ENCODE measurements around the gene MASP1.

Gene MASP1

DNA sequence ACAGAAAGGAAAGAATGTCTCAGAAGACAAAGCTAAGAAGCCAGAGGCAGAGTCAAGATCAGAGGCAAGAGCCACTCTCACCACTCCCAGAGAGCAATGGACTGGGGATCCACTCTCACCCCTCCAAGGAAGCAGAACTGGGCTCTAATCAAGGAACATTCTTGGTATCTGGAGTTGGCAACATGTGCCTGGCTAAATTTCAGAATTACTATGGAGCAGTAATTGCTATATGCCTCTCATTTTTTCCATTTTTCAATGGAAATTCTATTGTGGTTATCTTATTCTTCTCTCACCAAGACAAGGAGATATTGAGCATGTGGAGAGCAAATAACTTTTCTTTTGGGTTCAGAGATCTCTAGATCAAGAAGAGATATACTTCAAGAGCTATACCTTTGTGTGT lies 22.1 kb downstream of the MASP1 start:
- Histone ChIP-seq H3K4me2 (no peak overlapping the region), H3K27ac (no peak overlapping the region), H4K20me1 (ENCODE audit: insufficient read depth) (no peaks in the 10 kb centered on the region), H3K36me3 (ENCODE audit: insufficient read depth) (no peaks in the 10 kb centered on the region), H2AFZ (ENCODE audit: low read depth) (no peak overlapping the region), H3K4me3 (IDR thresholded peaks at IDR 0.05; ENCODE audit: insufficient read depth, low read depth, low read length) (no peak overlapping the region), H3K27me3 (ENCODE audit: insufficient read depth, low read depth) (no peaks in the 10 kb centered on the region), H3K4me1 (ENCODE audit: low read depth, poor library complexity, severe bottlenecking) (no peaks in the 10 kb centered on the region), H3K79me2 (ENCODE audit: insufficient read depth, low read depth) (no peaks in the 10 kb centered on the region), H3K9ac (no peak overlapping the region)
- TF ChIP-seq, protein P1, sequence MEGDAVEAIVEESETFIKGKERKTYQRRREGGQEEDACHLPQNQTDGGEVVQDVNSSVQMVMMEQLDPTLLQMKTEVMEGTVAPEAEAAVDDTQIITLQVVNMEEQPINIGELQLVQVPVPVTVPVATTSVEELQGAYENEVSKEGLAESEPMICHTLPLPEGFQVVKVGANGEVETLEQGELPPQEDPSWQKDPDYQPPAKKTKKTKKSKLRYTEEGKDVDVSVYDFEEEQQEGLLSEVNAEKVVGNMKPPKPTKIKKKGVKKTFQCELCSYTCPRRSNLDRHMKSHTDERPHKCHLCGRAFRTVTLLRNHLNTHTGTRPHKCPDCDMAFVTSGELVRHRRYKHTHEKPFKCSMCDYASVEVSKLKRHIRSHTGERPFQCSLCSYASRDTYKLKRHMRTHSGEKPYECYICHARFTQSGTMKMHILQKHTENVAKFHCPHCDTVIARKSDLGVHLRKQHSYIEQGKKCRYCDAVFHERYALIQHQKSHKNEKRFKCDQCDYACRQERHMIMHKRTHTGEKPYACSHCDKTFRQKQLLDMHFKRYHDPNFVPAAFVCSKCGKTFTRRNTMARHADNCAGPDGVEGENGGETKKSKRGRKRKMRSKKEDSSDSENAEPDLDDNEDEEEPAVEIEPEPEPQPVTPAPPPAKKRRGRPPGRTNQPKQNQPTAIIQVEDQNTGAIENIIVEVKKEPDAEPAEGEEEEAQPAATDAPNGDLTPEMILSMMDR (conservative IDR thresholded peaks at IDR 0.05; ENCODE audit: low read depth, low read length), result no peak

DNA sequence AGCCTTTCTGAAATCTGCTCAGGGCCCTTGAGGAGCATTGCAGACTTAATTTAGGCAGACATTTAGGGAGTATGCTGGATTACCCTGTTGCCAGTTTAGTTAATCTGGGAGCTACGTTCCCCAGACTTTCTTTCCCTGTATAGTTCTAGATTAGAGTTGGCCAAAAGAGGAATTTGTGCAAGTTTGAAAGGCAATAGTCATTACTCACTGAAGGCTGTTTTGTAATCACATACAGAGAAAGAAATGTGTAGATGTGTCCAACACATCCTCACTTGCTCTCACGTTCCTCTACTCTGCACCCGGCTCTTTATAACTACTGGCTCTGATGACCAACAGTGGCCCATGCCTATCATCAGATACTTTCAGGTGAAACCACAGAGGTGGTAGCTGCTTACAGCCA lies 24.2 kb downstream of the MASP1 start:
- no peak overlapping the region for H3K9ac ChIP-seq
- H3K79me2 ChIP-seq (ENCODE audit: insufficient read depth, low read depth), result no peaks in the 10 kb centered on the region
- no peaks in the 10 kb centered on the region for H4K20me1 ChIP-seq (ENCODE audit: insufficient read depth)
- H3K27me3 ChIP-seq (ENCODE audit: insufficient read depth, low read depth), result no peaks in the 10 kb centered on the region
- H3K4me1 ChIP-seq (ENCODE audit: low read depth, poor library complexity, severe bottlenecking), result no peaks in the 10 kb centered on the region
- H3K36me3 ChIP-seq (ENCODE audit: insufficient read depth), result no peaks in the 10 kb centered on the region
- no peak overlapping the region for H3K27ac ChIP-seq
- H3K4me3 ChIP-seq (IDR thresholded peaks at IDR 0.05; ENCODE audit: insufficient read depth, low read depth, low read length), result no peak overlapping the region
- TF ChIP-seq, protein P1 (conservative IDR thresholded peaks at IDR 0.05; ENCODE audit: low read depth, low read length), result no peak
- no peak overlapping the region for H3K4me2 ChIP-seq
- H2AFZ ChIP-seq (ENCODE audit: low read depth), result no peak overlapping the region

DNA sequence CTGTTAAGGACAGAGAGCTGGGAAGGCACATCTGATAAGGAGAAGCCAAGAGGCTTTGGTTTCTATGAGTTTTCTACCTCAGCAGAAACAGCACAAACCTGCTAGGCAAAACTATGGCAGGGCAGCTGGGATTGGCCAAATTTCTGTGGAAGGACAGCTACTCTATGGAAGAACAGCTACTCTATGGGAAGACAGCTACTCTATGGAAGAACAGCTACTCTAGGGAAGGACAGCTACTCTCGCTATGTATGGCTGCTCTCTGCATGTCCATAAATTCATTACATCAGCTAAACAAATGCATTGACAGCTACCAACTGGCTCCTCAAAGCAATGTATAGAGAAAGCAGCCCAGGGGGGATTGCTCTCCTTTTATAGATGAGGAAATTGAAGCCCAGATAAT lies 24.8 kb downstream of the MASP1 start:
- no peak overlapping the region for H3K4me2 ChIP-seq
- H3K27me3 ChIP-seq (ENCODE audit: insufficient read depth, low read depth), result no peaks in the 10 kb centered on the region
- no peak overlapping the region for H3K9ac ChIP-seq
- TF ChIP-seq, protein P1 (conservative IDR thresholded peaks at IDR 0.05; ENCODE audit: low read depth, low read length), result no peak
- no peaks in the 10 kb centered on the region for H3K36me3 ChIP-seq (ENCODE audit: insufficient read depth)
- H3K4me3 ChIP-seq (IDR thresholded peaks at IDR 0.05; ENCODE audit: insufficient read depth, low read depth, low read length), result no peak overlapping the region
- no peaks in the 10 kb centered on the region for H3K79me2 ChIP-seq (ENCODE audit: insufficient read depth, low read depth)
- H4K20me1 ChIP-seq (ENCODE audit: insufficient read depth), result no peaks in the 10 kb centered on the region
- H3K4me1 ChIP-seq (ENCODE audit: low read depth, poor library complexity, severe bottlenecking), result no peaks in the 10 kb centered on the region
- no peak overlapping the region for H2AFZ ChIP-seq (ENCODE audit: low read depth)
- no peak overlapping the region for H3K27ac ChIP-seq

DNA sequence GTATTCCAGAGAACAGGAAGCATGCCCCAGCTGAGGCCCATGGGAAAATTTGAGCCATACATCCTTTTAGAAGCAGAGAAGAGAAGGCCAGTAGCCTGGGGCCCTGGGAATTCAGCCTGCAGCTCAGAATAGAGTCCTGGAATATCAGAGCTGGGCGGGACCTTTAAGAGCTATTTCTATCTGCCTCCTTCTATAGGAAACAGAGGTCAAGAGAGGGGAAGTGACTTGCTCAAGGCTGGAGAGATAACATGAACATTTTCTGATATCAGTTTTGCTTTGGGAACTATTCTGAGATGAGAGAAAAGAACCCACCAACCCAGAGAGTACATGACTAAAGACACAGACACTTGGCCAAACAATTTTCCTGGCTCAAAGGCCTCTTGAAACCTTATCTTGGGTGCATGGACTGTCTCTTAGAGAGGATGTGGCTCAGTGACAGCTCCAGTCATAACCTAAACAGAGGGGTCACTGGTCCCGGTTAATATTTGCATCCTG lies 26.0 kb downstream of the MASP1 start:
- H3K4me1 ChIP-seq (ENCODE audit: low read depth, poor library complexity, severe bottlenecking), result no peaks in the 10 kb centered on the region
- H3K27me3 ChIP-seq (ENCODE audit: insufficient read depth, low read depth), result no peaks in the 10 kb centered on the region
- no peaks in the 10 kb centered on the region for H3K36me3 ChIP-seq (ENCODE audit: insufficient read depth)
- H2AFZ ChIP-seq (ENCODE audit: low read depth), result no peak overlapping the region
- H3K4me3 ChIP-seq (IDR thresholded peaks at IDR 0.05; ENCODE audit: insufficient read depth, low read depth, low read length), result no peak overlapping the region
- H3K27ac ChIP-seq, result no peak overlapping the region
- no peak overlapping the region for H3K9ac ChIP-seq
- H3K79me2 ChIP-seq (ENCODE audit: insufficient read depth, low read depth), result no peaks in the 10 kb centered on the region
- no peaks in the 10 kb centered on the region for H4K20me1 ChIP-seq (ENCODE audit: insufficient read depth)
- TF ChIP-seq, protein P1 (conservative IDR thresholded peaks at IDR 0.05; ENCODE audit: low read depth, low read length), result no peak
- no peak overlapping the region for H3K4me2 ChIP-seq

All from KMS-11 (cell line).